ENCODE data around the gene HCRT. TPM values are rescaled to one million over a fixed set of nuclear protein-coding genes. Genes with fewer than 3 reads are reported as not detected.

HCRT gene
- total RNA-seq, 1 experiment from 2014 or later = not detected

DNA sequence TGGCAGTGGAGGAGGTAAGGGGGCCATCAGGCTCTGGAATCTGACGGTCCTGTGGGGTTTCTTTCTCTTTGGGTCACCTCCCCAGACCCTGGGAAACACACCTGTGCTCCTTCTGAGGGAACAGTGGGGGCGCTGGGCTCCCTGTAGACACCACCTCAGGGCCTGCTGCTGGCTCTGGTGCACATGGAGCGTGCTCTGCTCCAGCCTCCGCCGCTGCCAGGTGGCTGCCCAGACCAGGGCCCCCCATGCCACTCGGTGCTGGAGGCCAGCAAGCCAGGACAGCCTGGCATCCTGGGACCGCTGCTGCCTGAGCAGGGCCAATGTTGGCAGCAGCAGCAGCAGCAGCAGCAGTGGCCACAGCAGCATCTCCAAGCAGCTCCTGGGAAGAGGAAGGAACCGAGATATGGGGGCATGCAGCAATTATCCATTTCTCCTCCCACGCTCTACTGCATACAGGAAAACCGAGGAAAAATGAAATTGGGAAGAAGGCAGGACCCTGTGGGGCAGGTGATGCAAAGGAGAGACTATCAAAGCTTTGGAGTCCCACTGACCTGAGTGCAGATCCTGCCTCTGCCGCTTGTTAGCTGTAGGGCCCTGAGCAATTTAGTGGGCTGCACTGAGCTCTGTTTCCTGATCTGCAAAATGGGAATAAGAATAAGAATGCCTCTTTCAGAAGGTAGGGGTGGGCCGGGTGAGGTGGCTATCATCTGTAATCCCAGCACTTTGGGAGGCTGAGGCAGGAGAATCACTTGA lies 8.1 kb upstream of the HCRT start:
- DNase-seq (no peak), ATAC-seq (no peak)
- Histone ChIP-seq H3K27ac (ENCODE audit: low read length) (no peak overlapping the region), H3F3A (ENCODE audit: low read length, unreplicated experiment) (no peaks in the 10 kb centered on the region), H3K9ac (ENCODE audit: low read length) (no peak overlapping the region), H3K79me2 (ENCODE audit: low read length) (no peaks in the 10 kb centered on the region), H3K36me3 (ENCODE audit: low read depth, low read length) (no peaks in the 10 kb centered on the region), H3K27me3 (ENCODE audit: low read length) (no peaks in the 10 kb centered on the region), H3K4me1 (ENCODE audit: insufficient read depth, low read length) (no peaks in the 10 kb centered on the region), H4K20me1 (ENCODE audit: low read length) (no peaks in the 10 kb centered on the region), H3K9me3 (ENCODE audit: low read length) (no peaks in the 10 kb centered on the region), H3K9me2 (replicated peaks; ENCODE audit: low read length) (no peaks in the 10 kb centered on the region), H3K4me2 (ENCODE audit: low read length) (no peak overlapping the region), H3K4me3 (ENCODE audit: low read length) (no peak overlapping the region), H2AFZ (ENCODE audit: low read length) (no peak overlapping the region)
- ChIA-PET POLR2A (ENCODE audit: unreplicated experiment) (no interaction called here), CTCF (no interaction called here)
- TF ChIP-seq EZH2 (IDR thresholded peaks at IDR 0.05; ENCODE audit: low read length, unreplicated experiment) = no peak
- BruUV-seq (replicated peaks) = no TSS peak
- intact Hi-C loops (cut with micrococcal nuclease) = no loop called here

DNA sequence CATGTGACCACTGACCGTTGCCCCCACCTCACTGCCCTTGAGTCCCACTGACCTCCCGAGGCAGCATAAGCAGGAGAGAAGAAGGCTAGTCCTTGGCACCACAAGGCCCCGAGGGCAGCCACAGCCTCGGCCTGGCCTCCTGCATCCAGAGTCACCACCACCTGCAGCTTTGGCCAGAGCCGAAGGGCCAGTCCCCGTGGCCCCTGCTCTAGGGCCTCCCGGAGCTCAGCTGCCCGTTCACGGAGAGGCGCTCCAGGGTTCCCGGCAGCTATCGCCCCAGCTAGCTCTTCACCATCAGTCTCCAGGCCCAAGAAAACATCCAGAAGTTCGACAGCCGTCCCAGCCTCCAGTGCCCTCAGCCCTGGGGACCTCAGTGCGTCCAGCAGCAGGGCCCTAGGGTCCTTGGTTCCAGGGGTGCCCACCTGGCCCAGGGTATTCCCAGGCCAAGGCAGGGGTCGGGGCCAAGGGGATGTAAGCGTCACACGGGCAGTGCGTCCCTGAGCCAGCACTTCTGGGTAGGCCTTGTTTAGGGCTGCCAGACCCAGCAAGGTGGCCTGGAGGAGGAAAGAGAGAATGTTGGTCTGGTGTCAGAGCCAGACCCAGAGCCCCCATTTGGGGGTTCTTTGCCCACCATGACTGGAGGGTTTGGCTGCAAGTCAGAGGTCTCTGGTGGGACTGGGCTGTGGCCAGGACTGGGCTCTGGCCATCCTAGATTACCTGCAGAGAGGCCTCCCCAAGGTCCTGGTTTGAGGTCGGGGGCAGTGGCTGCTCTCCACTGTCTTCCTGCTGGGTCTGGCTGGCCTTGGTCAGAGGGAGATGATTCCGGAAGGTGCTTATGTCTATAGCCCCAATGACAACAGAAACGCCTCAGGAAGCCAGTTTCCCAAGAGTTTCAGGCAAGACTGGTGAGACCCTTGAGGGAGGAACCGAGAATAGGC lies 7.2 kb upstream of the HCRT start:
- no peaks in the 10 kb centered on the region for H3F3A ChIP-seq (ENCODE audit: low read length, unreplicated experiment)
- intact Hi-C loops (cut with micrococcal nuclease) = no loop called here
- H3K4me2 ChIP-seq (ENCODE audit: low read length) = no peak overlapping the region
- ChIA-PET POLR2A (ENCODE audit: unreplicated experiment) (no interaction called here), CTCF (no interaction called here)
- no peak overlapping the region for H2AFZ ChIP-seq (ENCODE audit: low read length)
- no peak overlapping the region for H3K27ac ChIP-seq (ENCODE audit: low read length)
- no peaks in the 10 kb centered on the region for H3K36me3 ChIP-seq (ENCODE audit: low read depth, low read length)
- DNase-seq = no peak
- no peak overlapping the region for H3K9ac ChIP-seq (ENCODE audit: low read length)
- H3K9me3 ChIP-seq (ENCODE audit: low read length) = no peaks in the 10 kb centered on the region
- no peak for ATAC-seq
- no peaks in the 10 kb centered on the region for H3K27me3 ChIP-seq (ENCODE audit: low read length)
- BruUV-seq (replicated peaks) = no TSS peak
- no peaks in the 10 kb centered on the region for H3K79me2 ChIP-seq (ENCODE audit: low read length)
- no peaks in the 10 kb centered on the region for H3K4me1 ChIP-seq (ENCODE audit: insufficient read depth, low read length)
- H4K20me1 ChIP-seq (ENCODE audit: low read length) = no peaks in the 10 kb centered on the region
- TF ChIP-seq, protein P1, sequence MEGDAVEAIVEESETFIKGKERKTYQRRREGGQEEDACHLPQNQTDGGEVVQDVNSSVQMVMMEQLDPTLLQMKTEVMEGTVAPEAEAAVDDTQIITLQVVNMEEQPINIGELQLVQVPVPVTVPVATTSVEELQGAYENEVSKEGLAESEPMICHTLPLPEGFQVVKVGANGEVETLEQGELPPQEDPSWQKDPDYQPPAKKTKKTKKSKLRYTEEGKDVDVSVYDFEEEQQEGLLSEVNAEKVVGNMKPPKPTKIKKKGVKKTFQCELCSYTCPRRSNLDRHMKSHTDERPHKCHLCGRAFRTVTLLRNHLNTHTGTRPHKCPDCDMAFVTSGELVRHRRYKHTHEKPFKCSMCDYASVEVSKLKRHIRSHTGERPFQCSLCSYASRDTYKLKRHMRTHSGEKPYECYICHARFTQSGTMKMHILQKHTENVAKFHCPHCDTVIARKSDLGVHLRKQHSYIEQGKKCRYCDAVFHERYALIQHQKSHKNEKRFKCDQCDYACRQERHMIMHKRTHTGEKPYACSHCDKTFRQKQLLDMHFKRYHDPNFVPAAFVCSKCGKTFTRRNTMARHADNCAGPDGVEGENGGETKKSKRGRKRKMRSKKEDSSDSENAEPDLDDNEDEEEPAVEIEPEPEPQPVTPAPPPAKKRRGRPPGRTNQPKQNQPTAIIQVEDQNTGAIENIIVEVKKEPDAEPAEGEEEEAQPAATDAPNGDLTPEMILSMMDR (conservative IDR thresholded peaks at IDR 0.05; ENCODE audit: low read depth, low read length) = no peak
- TF ChIP-seq EZH2 (IDR thresholded peaks at IDR 0.05; ENCODE audit: low read length, unreplicated experiment) (no peak), EZH2phosphoT487 (IDR thresholded peaks at IDR 0.05; ENCODE audit: borderline replicate concordance, low read length) (no peak)
- H3K9me2 ChIP-seq (replicated peaks; ENCODE audit: low read length) = no peaks in the 10 kb centered on the region
- no peak overlapping the region for H3K4me3 ChIP-seq (ENCODE audit: low read length)

DNA sequence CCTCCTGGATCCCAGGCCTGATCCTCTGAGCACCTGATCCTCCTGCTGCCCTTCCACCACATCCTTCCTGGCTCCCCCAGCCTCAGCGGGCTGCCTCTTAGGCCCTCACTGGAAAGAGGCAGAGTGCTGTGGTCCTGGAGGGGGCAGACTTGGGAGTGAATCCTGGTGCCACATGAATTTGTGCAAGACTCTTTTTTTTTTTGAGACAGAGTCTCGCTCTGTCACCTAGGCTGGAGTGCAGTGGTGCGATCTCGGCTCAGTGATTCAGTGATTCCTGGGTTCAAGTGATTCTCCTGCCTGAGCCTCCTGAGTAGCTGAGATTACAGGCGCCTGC lies 6.0 kb upstream of the HCRT start:
- H2AFZ ChIP-seq (ENCODE audit: low read length) = no peak overlapping the region
- H4K20me1 ChIP-seq (ENCODE audit: low read length) = no peaks in the 10 kb centered on the region
- no peaks in the 10 kb centered on the region for H3K9me2 ChIP-seq (replicated peaks; ENCODE audit: low read length)
- H3K4me3 ChIP-seq (ENCODE audit: low read length) = no peak overlapping the region
- no peak for DNase-seq
- no peaks in the 10 kb centered on the region for H3K79me2 ChIP-seq (ENCODE audit: low read length)
- no peak overlapping the region for H3K4me2 ChIP-seq (ENCODE audit: low read length)
- H3K36me3 ChIP-seq (ENCODE audit: low read depth, low read length) = no peaks in the 10 kb centered on the region
- ChIA-PET CTCF (no interaction called here), POLR2A (ENCODE audit: unreplicated experiment) (no interaction called here)
- no peak overlapping the region for H3K9ac ChIP-seq (ENCODE audit: low read length)
- TF ChIP-seq, protein P1 (conservative IDR thresholded peaks at IDR 0.05; ENCODE audit: low read depth, low read length) = no peak
- TF ChIP-seq EZH2 (IDR thresholded peaks at IDR 0.05; ENCODE audit: low read length, unreplicated experiment) (no peak), EZH2phosphoT487 (IDR thresholded peaks at IDR 0.05; ENCODE audit: borderline replicate concordance, low read length) (no peak)
- BruUV-seq (replicated peaks) = no TSS peak
- H3K4me1 ChIP-seq (ENCODE audit: insufficient read depth, low read length) = no peaks in the 10 kb centered on the region
- H3K9me3 ChIP-seq (ENCODE audit: low read length) = no peaks in the 10 kb centered on the region
- intact Hi-C loops (cut with micrococcal nuclease) = no loop called here
- no peaks in the 10 kb centered on the region for H3K27me3 ChIP-seq (ENCODE audit: low read length)
- no peak for ATAC-seq
- no peaks in the 10 kb centered on the region for H3F3A ChIP-seq (ENCODE audit: low read length, unreplicated experiment)
- no peak overlapping the region for H3K27ac ChIP-seq (ENCODE audit: low read length)
